ENCODE results near the gene FBXL7. TPM values are rescaled to one million over a fixed set of nuclear protein-coding genes. Genes with fewer than 3 reads are reported as not detected.
A peak's percentile ranks its signal among the peaks of the same experiment; 100 is the strongest.

The FBXL7 gene
- total RNA-seq, 1 donor from 2014 or later = 21.6 TPM

GRCh38 chr5:15529821-15530220 lies 29.8 kb downstream of the FBXL7 start:
- intact Hi-C loops (cut with micrococcal nuclease) = no loop called here
- ATAC-seq = no peak
- no peak for DNase-seq

DNA sequence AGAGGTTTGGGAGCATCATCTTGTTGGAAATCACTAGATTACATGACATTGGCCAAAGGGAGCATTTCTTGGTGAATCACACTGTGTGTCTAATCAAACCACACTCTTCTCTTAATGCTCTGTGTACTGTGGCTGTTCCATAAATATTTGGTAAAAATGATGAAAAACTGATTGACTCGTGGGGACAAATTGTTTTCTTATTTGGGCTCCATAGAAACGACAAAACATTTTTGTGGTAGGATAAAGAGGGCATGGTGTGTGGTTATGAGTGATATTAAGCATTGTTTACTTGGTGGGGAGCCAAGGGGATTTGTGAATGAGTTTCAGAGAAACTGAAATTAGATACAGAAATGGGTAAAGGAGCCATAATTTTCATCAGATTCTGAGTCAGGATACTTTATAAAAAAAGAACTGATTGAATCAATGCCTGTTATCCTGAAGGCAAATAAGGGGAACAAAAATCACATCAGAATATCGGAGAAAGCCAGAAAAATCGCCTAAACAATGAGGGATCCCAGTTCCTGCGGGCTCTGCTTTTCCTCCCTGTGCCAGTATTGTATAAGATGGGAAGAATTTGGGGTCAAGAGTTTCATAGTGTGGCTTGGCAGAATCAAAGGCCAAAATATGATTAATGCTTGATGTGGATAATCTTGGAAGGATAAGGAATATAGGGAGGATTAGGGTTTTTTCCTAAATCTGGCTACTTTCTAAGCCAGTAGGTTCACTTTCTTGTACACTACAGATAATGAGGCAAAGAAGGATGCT lies 33.3 kb downstream of the FBXL7 start:
- ATAC-seq = no peak
- no peak for DNase-seq
- intact Hi-C loops (cut with micrococcal nuclease) = no loop called here

GRCh38 chr5:15535938-15536337 lies 36.0 kb downstream of the FBXL7 start:
- DNase-seq (no peak), ATAC-seq (no peak)
- intact Hi-C loops (cut with micrococcal nuclease) = no loop called here

DNA sequence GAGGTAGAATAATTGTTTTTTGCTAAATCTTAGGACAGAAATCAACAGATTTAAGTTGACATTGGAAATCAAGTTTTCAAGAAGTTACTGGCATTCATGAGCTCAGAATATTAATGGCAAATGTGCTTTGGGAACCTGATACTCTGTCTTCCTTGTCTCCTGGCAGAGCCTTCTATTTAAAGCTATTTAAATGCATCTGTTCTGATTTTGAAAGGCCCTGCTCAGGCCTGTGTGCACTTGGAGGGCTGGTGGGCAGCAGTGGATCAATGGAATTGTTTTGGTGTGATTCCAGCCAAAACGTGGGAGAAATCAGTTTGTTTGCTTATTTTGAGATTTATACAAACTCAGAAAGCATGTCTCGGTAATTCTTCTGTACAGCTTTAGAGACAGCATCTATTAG lies 38.5 kb downstream of the FBXL7 start:
- DNase-seq (no peak), ATAC-seq (peak; percentile 77)
- intact Hi-C loops (cut with micrococcal nuclease) = no loop called here

DNA sequence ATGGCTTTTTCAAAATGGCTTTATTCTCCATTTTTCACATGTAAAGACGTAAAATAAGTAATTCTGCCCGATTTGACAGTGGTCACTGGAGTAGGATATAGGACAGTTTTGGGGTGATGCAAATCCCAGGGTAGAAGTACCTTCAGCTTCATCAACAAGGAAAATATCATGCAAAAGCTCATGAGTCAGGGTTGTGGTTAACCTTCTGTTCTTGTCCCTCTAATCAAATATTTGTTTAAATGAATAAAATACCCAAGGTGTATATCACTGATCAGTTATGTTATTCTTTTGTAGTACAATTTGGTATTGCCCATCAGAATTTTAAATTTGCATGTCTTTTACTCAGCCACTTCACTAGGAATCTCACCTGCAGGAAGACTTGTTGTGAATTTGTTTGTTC lies 40.0 kb downstream of the FBXL7 start:
- DNase-seq (no peak), ATAC-seq (no peak)
- intact Hi-C loops (cut with micrococcal nuclease) = no loop called here

- ATAC-seq (peak; percentile 54), DNase-seq (no peak)
- intact Hi-C loops (cut with micrococcal nuclease) = no loop called here
These were observed 44.1 kb downstream of the FBXL7 start for GRCh38 chr5:15544039-15544438.

DNA sequence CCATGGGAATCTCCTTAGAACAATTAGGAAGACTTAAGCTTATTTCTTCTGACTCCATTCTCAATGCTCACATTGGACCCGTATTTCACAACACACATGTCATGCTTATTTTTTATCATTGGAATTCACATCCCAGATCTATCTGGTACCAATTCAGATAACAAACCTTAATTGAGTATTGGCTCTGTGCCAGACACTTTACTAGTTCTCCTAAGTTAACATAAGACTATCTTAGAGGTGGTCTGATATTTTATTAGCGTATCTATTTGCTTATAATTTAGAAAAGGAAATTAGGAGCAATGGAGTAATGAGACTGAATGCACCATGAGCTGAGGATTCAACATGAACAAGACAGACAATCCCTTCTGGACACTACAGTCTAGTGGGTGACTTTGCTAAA lies 45.1 kb downstream of the FBXL7 start:
- intact Hi-C loops (cut with micrococcal nuclease) = no loop called here
- no peak for ATAC-seq
- DNase-seq = no peak

GRCh38 chr5:15547261-15547839 lies 47.4 kb downstream of the FBXL7 start:
- intact Hi-C loops (cut with micrococcal nuclease) = no loop called here
- ATAC-seq = peak; percentile 51
- DNase-seq = no peak

- intact Hi-C loops (cut with micrococcal nuclease) = no loop called here
- ATAC-seq = no peak
These were observed 50.0 kb downstream of the FBXL7 start for GRCh38 chr5:15549961-15550360.

DNA sequence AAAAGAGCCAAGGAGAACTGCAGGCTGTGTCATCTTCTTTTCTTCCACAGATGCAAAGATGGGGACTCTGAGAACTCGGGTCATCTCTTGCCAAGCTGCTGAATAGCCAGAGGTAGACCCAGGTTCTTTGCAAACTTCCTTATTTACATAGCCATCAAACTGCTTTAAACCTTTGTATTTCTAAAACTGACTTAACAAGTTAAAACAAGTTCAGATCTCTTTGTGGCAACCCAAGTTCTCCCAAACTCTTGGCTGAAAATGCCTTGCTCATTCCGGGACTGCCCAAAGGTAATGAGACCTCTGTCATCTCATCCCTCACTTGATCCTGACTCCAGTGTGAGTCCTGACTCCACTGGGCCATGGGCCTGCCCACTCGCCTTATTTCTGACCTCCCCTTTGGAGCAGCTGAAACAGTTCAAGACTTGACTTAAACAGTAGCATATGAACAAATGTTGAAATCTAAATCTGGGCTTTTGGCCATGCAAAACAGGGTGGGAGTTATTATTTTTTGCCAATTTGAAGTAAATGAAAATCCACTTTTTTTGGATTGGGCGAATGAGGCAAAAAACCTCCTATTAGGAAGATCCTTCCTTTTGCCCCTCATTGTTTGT lies 50.6 kb downstream of the FBXL7 start:
- intact Hi-C loops (cut with micrococcal nuclease) = no loop called here
- ATAC-seq (peak; percentile 64), DNase-seq (no peak)

More at GRCh38 chr5:15549961-15550360, 50.0 kb downstream of the FBXL7 start:
- no peak for DNase-seq

GRCh38 chr5:15551113-15551504 lies 51.1 kb downstream of the FBXL7 start:
- DNase-seq = no peak

DNA sequence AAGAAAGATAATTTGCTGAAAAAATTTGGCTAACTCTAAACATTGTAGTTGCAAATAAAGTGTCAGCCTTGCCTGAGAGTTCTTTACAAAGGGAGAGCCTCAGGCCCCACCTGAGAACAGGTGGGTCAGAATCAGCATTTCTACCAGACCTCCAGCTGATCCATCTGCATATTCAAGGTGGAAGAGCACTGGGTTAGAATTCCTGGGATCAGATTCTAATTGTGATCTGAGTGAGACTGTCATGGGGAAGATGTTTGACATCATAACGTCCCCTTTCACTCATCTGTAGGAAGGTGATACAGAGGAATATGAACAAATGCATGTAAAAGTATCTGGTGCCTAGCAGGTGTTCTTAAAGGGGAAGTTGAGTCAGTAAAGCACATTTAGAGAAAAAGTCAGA lies 54.6 kb downstream of the FBXL7 start:
- no peak for ATAC-seq
- intact Hi-C loops (cut with micrococcal nuclease) = no loop called here
- DNase-seq = no peak

More at GRCh38 chr5:15551113-15551504, 51.1 kb downstream of the FBXL7 start:
- no peak for ATAC-seq
- intact Hi-C loops (cut with micrococcal nuclease) = no loop called here

DNA sequence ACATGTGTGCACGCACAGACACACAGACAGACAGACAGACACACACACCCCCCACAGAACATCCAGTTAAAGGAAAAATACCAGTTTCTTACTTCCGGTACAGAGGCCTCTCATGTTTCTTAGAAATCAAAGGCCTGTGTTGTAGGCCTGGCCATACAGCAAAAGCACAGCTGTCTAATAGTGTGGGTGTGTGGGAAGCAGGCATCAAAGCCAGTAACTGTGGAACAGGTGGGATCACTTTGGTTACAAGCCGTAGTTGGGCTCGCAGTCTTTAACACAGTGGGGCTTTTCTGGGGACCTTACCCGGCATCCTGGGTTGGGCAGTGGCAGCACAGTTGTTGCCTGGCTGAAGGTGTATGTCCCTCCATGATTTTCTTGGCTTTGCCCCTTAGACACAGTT lies 55.2 kb downstream of the FBXL7 start:
- no peak for ATAC-seq
- intact Hi-C loops (cut with micrococcal nuclease) = no loop called here

DNA sequence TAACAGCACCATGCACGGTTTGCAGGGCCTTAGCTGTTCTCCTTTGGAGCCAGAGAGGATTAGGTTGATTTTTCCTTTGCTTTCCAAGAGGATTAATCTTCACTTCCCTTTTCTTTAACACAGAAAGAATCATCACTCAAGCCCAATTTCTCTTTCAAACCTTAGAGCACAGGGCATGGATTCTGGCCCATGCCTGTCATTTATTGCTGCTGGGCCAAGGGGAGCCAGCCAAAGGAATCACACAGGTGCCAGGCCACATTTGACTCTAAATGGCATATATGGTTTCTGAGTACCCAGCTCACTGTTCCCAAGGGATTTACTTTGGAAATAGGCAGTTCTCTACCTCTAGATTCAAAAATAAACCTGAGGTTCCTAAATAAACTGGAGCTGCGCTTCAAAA lies 58.3 kb downstream of the FBXL7 start:
- intact Hi-C loops (cut with micrococcal nuclease) = no loop called here
- peak; percentile 27 for ATAC-seq

More for the DNA sequence above, 55.2 kb downstream of the FBXL7 start:
- DNase-seq = no peak

GRCh38 chr5:15558681-15559080 lies 58.7 kb downstream of the FBXL7 start:
- intact Hi-C loops (cut with micrococcal nuclease) = no loop called here
- ATAC-seq (no peak), DNase-seq (no peak)

More for the DNA sequence above, 58.3 kb downstream of the FBXL7 start:
- DNase-seq = no peak

- intact Hi-C loops (cut with micrococcal nuclease) = no loop called here
- DNase-seq (no peak), ATAC-seq (no peak)
These were observed 60.4 kb downstream of the FBXL7 start for GRCh38 chr5:15560421-15560820.

DNA sequence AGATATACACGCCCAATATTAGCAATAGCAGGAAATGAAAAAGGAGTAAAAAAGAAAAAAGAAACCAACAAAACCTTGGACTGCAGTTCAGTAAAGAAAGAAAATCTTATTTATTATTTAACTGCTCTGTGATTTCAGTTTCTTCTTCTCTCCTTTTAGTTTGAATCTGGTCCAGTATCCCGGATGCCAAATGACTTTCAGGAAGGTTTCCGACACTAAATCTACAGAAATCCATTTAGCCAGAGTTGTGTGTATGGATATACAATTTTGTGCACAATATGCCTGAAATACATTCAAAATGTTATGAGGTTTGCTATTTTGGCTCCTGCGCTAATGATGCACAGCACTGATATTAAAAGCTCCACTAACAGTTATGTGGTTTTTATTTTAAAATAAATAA lies 64.5 kb downstream of the FBXL7 start:
- DNase-seq (no peak), ATAC-seq (no peak)
- intact Hi-C loops (cut with micrococcal nuclease) = no loop called here

GRCh38 chr5:15564957-15565356 lies 65.0 kb downstream of the FBXL7 start:
- DNase-seq (no peak), ATAC-seq (no peak)
- intact Hi-C loops (cut with micrococcal nuclease) = no loop called here

- DNase-seq (no peak), ATAC-seq (no peak)
- intact Hi-C loops (cut with micrococcal nuclease) = no loop called here
These were observed 66.3 kb downstream of the FBXL7 start for GRCh38 chr5:15566306-15566705.

DNA sequence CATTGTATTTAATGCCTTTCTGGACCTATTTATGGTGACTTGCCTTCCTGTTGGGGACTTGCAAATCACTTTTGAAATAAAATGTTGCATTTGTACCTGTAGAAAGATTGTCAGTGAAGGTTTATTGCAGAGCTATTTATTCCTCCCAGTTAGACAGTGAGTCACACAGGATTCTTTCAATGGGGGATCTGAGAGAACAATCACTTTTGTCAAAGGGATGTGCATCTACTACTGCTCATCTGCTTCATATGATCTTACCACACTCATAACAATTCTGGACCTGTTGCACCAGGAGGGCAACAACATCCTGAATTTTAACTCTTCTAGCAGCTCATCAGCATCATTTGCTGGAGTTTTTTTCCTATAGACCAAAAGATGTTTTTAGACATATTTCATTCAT lies 66.8 kb downstream of the FBXL7 start:
- intact Hi-C loops (cut with micrococcal nuclease) = no loop called here
- DNase-seq (no peak), ATAC-seq (no peak)

GRCh38 chr5:15570491-15570890 lies 70.5 kb downstream of the FBXL7 start:
- no peak for ATAC-seq
- DNase-seq = no peak
- intact Hi-C loops (cut with micrococcal nuclease) = no loop called here
